Fibroblast of the conjunctiva (primary cell): ENCODE results near the gene HOXB3.

Experiments
- DNase-seq: peaks from one replicate; pipeline ENCODE4 v3.0.0-alpha.2; 2010; ENCODE audit warnings: low read depth

HOXB3 gene

GRCh38 chr17:48556576-48557401 is 33.3 kb downstream of the HOXB3 start:
- DNase-seq: no peak

GRCh38 chr17:48556229-48556575 is 33.8 kb downstream of the HOXB3 start:
- no peak for DNase-seq

GRCh38 chr17:48555258-48556228 is 34.5 kb downstream of the HOXB3 start:
- no peak for DNase-seq

GRCh38 chr17:48554412-48555257 is 35.4 kb downstream of the HOXB3 start:
- no peak for DNase-seq

GRCh38 chr17:48553826-48554225 is 36.2 kb downstream of the HOXB3 start:
- DNase-seq: no peak

GRCh38 chr17:48553190-48553547 is 36.9 kb downstream of the HOXB3 start:
- DNase-seq: no peak

GRCh38 chr17:48552466-48553189 is 37.4 kb downstream of the HOXB3 start:
- no peak for DNase-seq

GRCh38 chr17:48551596-48552465 is 38.2 kb downstream of the HOXB3 start:
- no peak for DNase-seq

- no peak for DNase-seq
Measured at GRCh38 chr17:48551214-48551555, 38.9 kb downstream of the HOXB3 start.

- DNase-seq: no peak
Measured at GRCh38 chr17:48550502-48551213, 39.4 kb downstream of the HOXB3 start.

GRCh38 chr17:48549914-48550501 is 40.0 kb downstream of the HOXB3 start:
- DNase-seq: no peak

GRCh38 chr17:48549281-48549630 is 40.8 kb downstream of the HOXB3 start:
- no peak for DNase-seq

GRCh38 chr17:48548523-48549280 is 41.3 kb downstream of the HOXB3 start:
- DNase-seq: no peak

GRCh38 chr17:48547808-48548522 is 42.1 kb downstream of the HOXB3 start:
- DNase-seq: no peak

GRCh38 chr17:48546924-48547807 is 42.9 kb downstream of the HOXB3 start:
- DNase-seq: no peak

GRCh38 chr17:48546137-48546923 is 43.7 kb downstream of the HOXB3 start:
- no peak for DNase-seq
